H1 (cell line): ENCODE measurements around the gene RTN4RL1.

Source experiments
- ATF3 ChIP-seq: IDR thresholded peaks from 2 replicates; pipeline ENCODE4 v1.6.1; 2011; ENCODE audit warnings: low read depth, mild to moderate bottlenecking, low read length; ENCODE audit not compliant: insufficient read depth
- CTCF ChIP-seq, 3 experiments: IDR thresholded peaks; 1 replicate in 2 of 3; 2 replicates in 1 of 3; pipeline versions ENCODE4 v1.5.1 to v1.6.1; 2011; ENCODE audit warnings: low read length in 3 of 3, mild to moderate bottlenecking in 3 of 3, inconsistent platforms in 2 of 3, low read depth in 1 of 3, moderate library complexity in 1 of 3; ENCODE audit not compliant: insufficient read depth in 1 of 3; ENCODE audit errors: control extremely low read depth in 1 of 3
- EP300 ChIP-seq, 2 experiments: IDR thresholded peaks; 1 replicate in 1 of 2; 2 replicates in 1 of 2; pipeline ENCODE4 v1.6.1; 2011 to 2012; ENCODE audit warnings: low read depth in 2 of 2, low read length in 2 of 2, mild to moderate bottlenecking in 2 of 2, borderline replicate concordance in 1 of 2, inconsistent platforms in 1 of 2, moderate library complexity in 1 of 2
- HDAC2 ChIP-seq, 2 experiments: fragments of 300-600 bp in 1 of 2; sonication (generic) in 1 of 2; IDR thresholded peaks; 2 replicates each; pipeline ENCODE4 v1.6.1; 2011 to 2012; ENCODE audit warnings: low read depth in 2 of 2, low read length in 2 of 2, mild to moderate bottlenecking in 2 of 2, moderate library complexity in 2 of 2, borderline replicate concordance in 1 of 2, inconsistent platforms in 1 of 2
- KDM5A ChIP-seq: fragments of 200-600 bp; IDR thresholded peaks from 2 replicates; pipeline ENCODE4 v1.7.1; 2012; ENCODE audit warnings: mild to moderate bottlenecking, low read length, inconsistent platforms, mixed read lengths
- POLR2A ChIP-seq, 2 experiments: IDR thresholded peaks; 1 replicate in 1 of 2; 2 replicates in 1 of 2; pipeline ENCODE4 v1.6.1; 2011; ENCODE audit warnings: low read depth in 2 of 2, low read length in 2 of 2, mild to moderate bottlenecking in 2 of 2; ENCODE audit errors: control extremely low read depth in 1 of 2
- RAD21 ChIP-seq, 2 experiments: IDR thresholded peaks in 1 of 2; conservative IDR thresholded peaks in 1 of 2; 2 replicates each; pipeline ENCODE4 v1.6.1; 2011; ENCODE audit warnings: low read depth in 2 of 2, low read length in 2 of 2, improper control_type of control experiment in 1 of 2, inconsistent platforms in 1 of 2, mild to moderate bottlenecking in 1 of 2, moderate library complexity in 1 of 2
- SIRT6 ChIP-seq: IDR thresholded peaks from one replicate; pipeline ENCODE4 v1.7.1; 2012; ENCODE audit warnings: low read length, inconsistent platforms
- SP1 ChIP-seq: IDR thresholded peaks from 2 replicates; pipeline ENCODE4 v1.6.1; 2011; ENCODE audit warnings: low read depth, low read length
- SUZ12 ChIP-seq: fragments of 200-600 bp; sonication (generic); IDR thresholded peaks from 2 replicates; pipeline ENCODE4 v1.6.1; 2012; ENCODE audit warnings: mild to moderate bottlenecking, inconsistent platforms, low read length, moderate library complexity, mixed read lengths
- TCF12 ChIP-seq: IDR thresholded peaks from 2 replicates; pipeline ENCODE4 v1.6.1; 2011; ENCODE audit warnings: low read depth, mild to moderate bottlenecking, low read length
- USF2 ChIP-seq: IDR thresholded peaks from 2 replicates; pipeline ENCODE4 v1.6.1; 2011; ENCODE audit warnings: low read length, improper control_type of control experiment
- ZNF274 ChIP-seq: IDR thresholded peaks from 2 replicates; pipeline ENCODE4 v1.7.0; 2012; ENCODE audit warnings: low read length, borderline replicate concordance; ENCODE audit errors: extremely low read depth

- TF ChIP-seq SUZ12 = no peak
- no peak for TF ChIP-seq USF2
- no peak for TF ChIP-seq POLR2A (IDR thresholded peaks at IDR 0.05; ENCODE audit: control extremely low read depth in 1 of 2, low read depth in 2 of 2, low read length in 2 of 2)
- no peak for TF ChIP-seq ZNF274
- no peak for TF ChIP-seq CTCF (IDR thresholded peaks at IDR 0.05; ENCODE audit: control extremely low read depth in 1 of 3, insufficient read depth in 1 of 3, low read depth in 1 of 3, low read length in 3 of 3)
- no peak for TF ChIP-seq SIRT6
- no peak for TF ChIP-seq RAD21 (IDR thresholded peaks at IDR 0.05 in 1 of 2, conservative IDR thresholded peaks at IDR 0.05 in 1 of 2; ENCODE audit: low read depth in 2 of 2, low read length in 2 of 2)
- TF ChIP-seq EP300 (IDR thresholded peaks at IDR 0.05; ENCODE audit: borderline replicate concordance in 1 of 2, low read depth in 2 of 2, low read length in 2 of 2) = no peak
- TF ChIP-seq HDAC2 (IDR thresholded peaks at IDR 0.05; ENCODE audit: borderline replicate concordance in 1 of 2, low read depth in 2 of 2, low read length in 2 of 2) = no peak
- no peak for TF ChIP-seq TCF12
- TF ChIP-seq KDM5A = no peak
- no peak for TF ChIP-seq SP1
- no peak for TF ChIP-seq ATF3
Measured at GRCh38 chr17:1947229-1947742, 77.8 kb downstream of the RTN4RL1 start.
